K562 (cell line): ENCODE data around the gene ARHGAP31. TPM values are rescaled to one million over a fixed set of nuclear protein-coding genes. Genes with fewer than 3 reads are reported as not detected.

Experiments
- ATAC-seq: fragments of 200-7000 bp; cut with Tn5 transposase; 3 replicates; pipeline ENCODE4 v1.9.1; 2020; ENCODE audit warnings: moderate library complexity
- BruUV-seq: library from RNA; stranded (reverse); fragments of 400-500 nt; replicated peaks from 2 replicates; lab custom pipeline; 2021; lab: Mats Ljungman, UMichigan
- CTCF ChIA-PET: fragments of 300-600 bp; formaldehyde crosslinking; extraction: SDS; loops from one replicate; lab custom pipeline; 2021; ENCODE audit warnings: low intra/inter-chr PET ratio; lab: Yijun Ruan, JAX
- POLR2A ChIA-PET: fragments of 300-600, 350-650 bp; sonication (Branson Sonifier 250); formaldehyde crosslinking; extraction: SDS; loops from one replicate; lab custom pipeline; 2021; ENCODE audit warnings: antibody characterized with exemption, inconsistent platforms; lab: Yijun Ruan, JAX
- DNase-seq, 4 experiments: peaks; one replicate each; pipeline versions ENCODE4 v3.0.0 to v3.0.0-alpha.2; 2011 to 2018; ENCODE audit warnings: low spot score in 3 of 4, mixed read lengths in 3 of 4; ENCODE audit errors: extremely low read depth in 1 of 4
- FAIRE-seq: peaks from 2 replicates; lab custom pipeline; 2011; peaks lifted over from hg19 to GRCh38; lab: Jason Lieb, UNC
- H2AFZ ChIP-seq: 2 replicates; pipeline ENCODE4 v1.6.0; 2011; ENCODE audit warnings: low read depth, low read length, control low read depth, inconsistent platforms
- H3K27ac ChIP-seq: fragments of 200-600 bp; 3 replicates; pipeline ENCODE4 v1.8.0; 2011; ENCODE audit warnings: low read depth, mild to moderate bottlenecking, control low read depth, inconsistent platforms, low read length, moderate library complexity, mixed read lengths; ENCODE audit errors: extremely low read depth
- H3K27me3 ChIP-seq, 2 experiments: fragments of 300-600 bp in 1 of 2; 2 replicates in 1 of 2; 3 replicates in 1 of 2; pipeline versions ENCODE4 v1.6.0 to v1.8.0; 2011; ENCODE audit warnings: inconsistent platforms in 2 of 2, low read length in 2 of 2, mild to moderate bottlenecking in 1 of 2, mixed read lengths in 1 of 2, moderate library complexity in 1 of 2; ENCODE audit not compliant: control insufficient read depth in 2 of 2, insufficient read depth in 2 of 2
- H3K36me3 ChIP-seq: fragments of 300-600 bp; 3 replicates; pipeline ENCODE4 v1.8.0; 2011; ENCODE audit warnings: mild to moderate bottlenecking, low read length, inconsistent platforms; ENCODE audit not compliant: control insufficient read depth, insufficient read depth
- H3K4me1 ChIP-seq, 2 experiments: fragments of 200-600 bp in 1 of 2; replicated peaks in 1 of 2; 2 replicates in 1 of 2; 3 replicates in 1 of 2; pipeline versions ENCODE4 v1.5.1 to v1.8.0; 2011; ENCODE audit warnings: inconsistent platforms in 2 of 2, low read length in 2 of 2, mild to moderate bottlenecking in 1 of 2, mixed read lengths in 1 of 2, moderate library complexity in 1 of 2; ENCODE audit not compliant: control insufficient read depth in 2 of 2, insufficient read depth in 2 of 2
- H3K4me2 ChIP-seq: 2 replicates; pipeline ENCODE4 v1.6.1; 2011; ENCODE audit warnings: low read length, control low read depth, inconsistent platforms, mixed read lengths; ENCODE audit not compliant: insufficient read depth
- H3K4me3 ChIP-seq: fragments of 200-600 bp; sonication (generic), shearing (Covaris generic); 2 replicates; pipeline ENCODE4 v1.5.1; 2016; ENCODE audit warnings: control low read depth, inconsistent platforms
- H3K79me2 ChIP-seq: fragments of 200-600 bp; 3 replicates; pipeline ENCODE4 v1.8.0; 2011; ENCODE audit warnings: low read length, inconsistent platforms; ENCODE audit not compliant: control insufficient read depth, insufficient read depth
- H3K9ac ChIP-seq, 2 experiments: 2 replicates each; pipeline versions ENCODE4 v1.6.0 to v1.6.1; 2011; ENCODE audit warnings: low read depth in 2 of 2, low read length in 2 of 2, control low read depth in 1 of 2, inconsistent platforms in 1 of 2, mild to moderate bottlenecking in 1 of 2, mixed read lengths in 1 of 2; ENCODE audit not compliant: insufficient read depth in 1 of 2
- H3K9me1 ChIP-seq: one replicate; pipeline ENCODE4 v1.6.0; 2011; ENCODE audit warnings: inconsistent platforms, mild to moderate bottlenecking, low read length, moderate library complexity; ENCODE audit not compliant: control insufficient read depth, insufficient read depth
- H3K9me3 ChIP-seq: replicated peaks from 2 replicates; pipeline ENCODE4 v1.5.1; 2011; ENCODE audit warnings: low read depth, low read length, inconsistent platforms; ENCODE audit not compliant: control insufficient read depth, insufficient read depth
- H4K20me1 ChIP-seq: replicated peaks from 2 replicates; pipeline ENCODE4 v1.6.1; 2011; ENCODE audit warnings: low read length, inconsistent platforms, mixed read lengths; ENCODE audit not compliant: control insufficient read depth, insufficient read depth
- ADNP ChIP-seq: fragments of 200-800 bp; sonication (Bioruptor generic); IDR thresholded peaks from 2 replicates; pipeline ENCODE4 v1.6.1; 2016; ENCODE audit warnings: missing genetic modification characterization, missing compliant biosample characterization
- ASH1L ChIP-seq: fragments of 450-650 bp; IDR thresholded peaks from 2 replicates; pipeline ENCODE4 v1.6.1; 2018; ENCODE audit warnings: borderline replicate concordance, mild to moderate bottlenecking, low read depth; ENCODE audit not compliant: partially characterized antibody
- CSDE1 ChIP-seq, 2 experiments: fragments of 450-650 bp; IDR thresholded peaks; 2 replicates each; pipeline ENCODE4 v1.6.1; 2016; ENCODE audit warnings: mild to moderate bottlenecking in 1 of 2
- E2F1 ChIP-seq: sonication (generic); formaldehyde crosslinking; IDR thresholded peaks from 2 replicates; pipeline ENCODE4 v1.8.1; 2023; ENCODE audit warnings: mild to moderate bottlenecking, missing genetic modification reagents, moderate library complexity
- FOXM1 ChIP-seq, 2 experiments: fragments of 450-650 bp in 1 of 2; sonication (generic) in 1 of 2; formaldehyde crosslinking in 1 of 2; IDR thresholded peaks; 2 replicates each; pipeline versions ENCODE4 v1.6.1 to v1.9.0; 2017 to 2022; ENCODE audit warnings: low read depth in 2 of 2, mild to moderate bottlenecking in 2 of 2, missing genetic modification reagents in 1 of 2, moderate library complexity in 1 of 2
- IFI16 ChIP-seq: fragments of 250-450 bp; sonication (Bioruptor Pico); IDR thresholded peaks from 2 replicates; pipeline ENCODE4 v2.1.2; 2022; ENCODE audit warnings: mild to moderate bottlenecking, inconsistent platforms
- KLF16 ChIP-seq: IDR thresholded peaks from 2 replicates; pipeline ENCODE4 v1.6.1; 2016; ENCODE audit warnings: antibody characterized with exemption
- MAFG ChIP-seq: fragments of 450-650 bp; conservative IDR thresholded peaks from 2 replicates; pipeline ENCODE4 v1.6.1; 2016; ENCODE audit warnings: missing genetic modification characterization, missing compliant biosample characterization
- MTA1 ChIP-seq: fragments of 450-650 bp; IDR thresholded peaks from 2 replicates; pipeline ENCODE4 v1.6.1; 2017; ENCODE audit warnings: borderline replicate concordance
- MTA3 ChIP-seq: fragments of 450-650 bp; formaldehyde crosslinking; IDR thresholded peaks from 2 replicates; pipeline ENCODE4 v1.6.1; 2017; ENCODE audit warnings: mild to moderate bottlenecking, borderline replicate concordance
- NCOA6 ChIP-seq: fragments of 450-650 bp; IDR thresholded peaks from 2 replicates; pipeline ENCODE4 v1.6.1; 2017; ENCODE audit warnings: mild to moderate bottlenecking
- SMAD4 ChIP-seq: fragments of 250-450 bp; sonication (Bioruptor Pico); conservative IDR thresholded peaks from 2 replicates; pipeline ENCODE4 v1.8.0; 2021; ENCODE audit warnings: inconsistent platforms, mild to moderate bottlenecking, moderate library complexity
- SUPT5H ChIP-seq: fragments of 450-650 bp; IDR thresholded peaks from 2 replicates; pipeline ENCODE4 v1.6.1; 2016
- TCFL5 ChIP-seq: fragments of 250-450 bp; sonication (Bioruptor Pico); conservative IDR thresholded peaks from 2 replicates; pipeline ENCODE4 v1.6.1; 2021; ENCODE audit warnings: mild to moderate bottlenecking, moderate library complexity, matching md5 sums
- ZC3H11A ChIP-seq: IDR thresholded peaks from 2 replicates; pipeline ENCODE4 v1.6.1; 2012; ENCODE audit warnings: low read depth, low read length, improper control_type of control experiment
- ZNF24 ChIP-seq: fragments of 450-650 bp; IDR thresholded peaks from 2 replicates; pipeline ENCODE4 v1.6.1; 2016
- ZNF668 ChIP-seq: fragments of 250-450 bp; sonication (Bioruptor Pico); IDR thresholded peaks from 2 replicates; pipeline ENCODE4 v1.8.0; 2022; ENCODE audit warnings: mild to moderate bottlenecking, inconsistent platforms
- WGBS: fragments of 100-300 bp; shearing (Covaris generic); methylation state at CpG from one replicate; pipeline ENCODE4 v1.1.6; 2016; ENCODE audit warnings: low coverage, mixed read lengths; ENCODE audit not compliant: insufficient coverage; ENCODE audit errors: missing lambda C conversion rate; 5-methylcytosine and 5-hydroxymethylcytosine counted together
- in situ Hi-C: fragments of 300-500 bp; cut with MboI; formaldehyde crosslinking; loops from 4 replicates; pipeline ENCODE4 v1.15.0; 2018; ENCODE audit warnings: inconsistent platforms, mixed read lengths
- intact Hi-C: fragments of 100-400 bp; cut with micrococcal nuclease; formaldehyde crosslinking; loops from 2 replicates; pipeline ENCODE4 v1.14.2; 2022
- polyA plus RNA-seq, 8 experiments: library from polyadenylated mRNA; depleted of rRNA in 4 of 8; stranded (reverse) in 5 of 8; unstranded in 3 of 8; fragments of >200 nt; fragmentation: Nextera tagmentation in 2 of 8; fragmentation: Illumina TruSeq in 1 of 8; extraction: Ambion mirVana in 2 of 8; extraction: Trizol in 1 of 8; gene quantifications; 2 replicates each; pipeline versions ENCODE4 v1.2.1 to v1.2.3, GENCODE V29; 2011 to 2014; ENCODE audit warnings: inconsistent platforms in 1 of 8, missing spikeins in 1 of 8
- total RNA-seq, 7 experiments: library from RNA; depleted of rRNA in 6 of 7; stranded (reverse); fragments of >200 nt in 6 of 7; fragmentation: Illumina TruSeq in 2 of 7; extraction: Trizol in 2 of 7; gene quantifications; 2 replicates each; pipeline versions ENCODE4 v1.2.1 to v1.2.3, GENCODE V29; 2011 to 2021; ENCODE audit warnings: low replicate concordance in 1 of 7
- TF ChIP-seq, protein P1 (sequence below): sonication (generic); formaldehyde crosslinking; IDR thresholded peaks from 2 replicates; pipeline ENCODE4 v1.4.0; 2020; ENCODE audit warnings: mild to moderate bottlenecking, missing genetic modification reagents
- TF ChIP-seq, protein P2 (sequence below): fragments of 450-650 bp; IDR thresholded peaks from 2 replicates; pipeline ENCODE4 v1.6.1; 2018; ENCODE audit not compliant: partially characterized antibody

The ARHGAP31 gene
- total and polyA plus RNA-seq, 9 of the 15 experiments (the other 6 are each of a cell fraction or from before 2014, with no cell fraction given), result under 0.01 to 0.13 (median 0.06) TPM; not detected in 5

- BruUV-seq, result no TSS peak
- Histone ChIP-seq H3K9ac (no peak overlapping the region), H3K27ac (no peak overlapping the region), H4K20me1 (no peaks in the 10 kb centered on the region), H3K4me3 (no peak overlapping the region), H2AFZ (no peak overlapping the region), H3K4me1 (peaks cover 8 to 16% of the 10 kb centered on the region in 2 experiments; a peak in 4 of 5 replicates), H3K27me3 (peaks cover 0 to 2% of the 10 kb centered on the region in 2 experiments; a peak in 1 of 5 replicates), H3K36me3 (no peaks in the 10 kb centered on the region), H3K4me2 (no peak overlapping the region), H3K79me2 (no peaks in the 10 kb centered on the region), H3K9me1 (no peaks in the 10 kb centered on the region), H3K9me3 (no peaks in the 10 kb centered on the region)
- WGBS, result 23% methylated on average over 4 of the region's 4 CpGs
- no peak for DNase-seq
- intact Hi-C loops (no loop called here), in situ Hi-C loops (no loop called here)
- no peak for FAIRE-seq
- no peak for ATAC-seq
- ChIA-PET CTCF (no interaction called here), POLR2A (interaction anchor here (1.2 kb wide), 1 partner anchor 14 kb away, joined by 3 read pairs; no protein-coding TSS in a partner anchor)
- TF ChIP-seq MTA1, result no peak
- TF ChIP-seq IFI16, result no peak
- TF ChIP-seq TCFL5 (CRISPR knock-in tag), result no peak
- TF ChIP-seq CSDE1 (IDR thresholded peaks at IDR 0.05), result no peak
- TF ChIP-seq E2F1, result no peak
- TF ChIP-seq, protein P1, sequence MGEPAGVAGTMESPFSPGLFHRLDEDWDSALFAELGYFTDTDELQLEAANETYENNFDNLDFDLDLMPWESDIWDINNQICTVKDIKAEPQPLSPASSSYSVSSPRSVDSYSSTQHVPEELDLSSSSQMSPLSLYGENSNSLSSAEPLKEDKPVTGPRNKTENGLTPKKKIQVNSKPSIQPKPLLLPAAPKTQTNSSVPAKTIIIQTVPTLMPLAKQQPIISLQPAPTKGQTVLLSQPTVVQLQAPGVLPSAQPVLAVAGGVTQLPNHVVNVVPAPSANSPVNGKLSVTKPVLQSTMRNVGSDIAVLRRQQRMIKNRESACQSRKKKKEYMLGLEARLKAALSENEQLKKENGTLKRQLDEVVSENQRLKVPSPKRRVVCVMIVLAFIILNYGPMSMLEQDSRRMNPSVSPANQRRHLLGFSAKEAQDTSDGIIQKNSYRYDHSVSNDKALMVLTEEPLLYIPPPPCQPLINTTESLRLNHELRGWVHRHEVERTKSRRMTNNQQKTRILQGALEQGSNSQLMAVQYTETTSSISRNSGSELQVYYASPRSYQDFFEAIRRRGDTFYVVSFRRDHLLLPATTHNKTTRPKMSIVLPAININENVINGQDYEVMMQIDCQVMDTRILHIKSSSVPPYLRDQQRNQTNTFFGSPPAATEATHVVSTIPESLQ (CRISPR knock-in tag), result no peak
- no peak for TF ChIP-seq NCOA6
- no peak for TF ChIP-seq MTA3
- no peak for TF ChIP-seq ADNP (tag)
- no peak for TF ChIP-seq ZNF668 (CRISPR knock-in tag)
- no peak for TF ChIP-seq KLF16
- TF ChIP-seq FOXM1 (IDR thresholded peaks at IDR 0.05; ENCODE audit: low read depth), result no peak
- TF ChIP-seq FOXM1 (CRISPR knock-in tag; IDR thresholded peaks at IDR 0.05; ENCODE audit: low read depth), result no peak
- TF ChIP-seq ZNF24, result no peak
- TF ChIP-seq ASH1L, result no peak
- no peak for TF ChIP-seq SMAD4 (CRISPR knock-in tag)
- TF ChIP-seq, protein P2, sequence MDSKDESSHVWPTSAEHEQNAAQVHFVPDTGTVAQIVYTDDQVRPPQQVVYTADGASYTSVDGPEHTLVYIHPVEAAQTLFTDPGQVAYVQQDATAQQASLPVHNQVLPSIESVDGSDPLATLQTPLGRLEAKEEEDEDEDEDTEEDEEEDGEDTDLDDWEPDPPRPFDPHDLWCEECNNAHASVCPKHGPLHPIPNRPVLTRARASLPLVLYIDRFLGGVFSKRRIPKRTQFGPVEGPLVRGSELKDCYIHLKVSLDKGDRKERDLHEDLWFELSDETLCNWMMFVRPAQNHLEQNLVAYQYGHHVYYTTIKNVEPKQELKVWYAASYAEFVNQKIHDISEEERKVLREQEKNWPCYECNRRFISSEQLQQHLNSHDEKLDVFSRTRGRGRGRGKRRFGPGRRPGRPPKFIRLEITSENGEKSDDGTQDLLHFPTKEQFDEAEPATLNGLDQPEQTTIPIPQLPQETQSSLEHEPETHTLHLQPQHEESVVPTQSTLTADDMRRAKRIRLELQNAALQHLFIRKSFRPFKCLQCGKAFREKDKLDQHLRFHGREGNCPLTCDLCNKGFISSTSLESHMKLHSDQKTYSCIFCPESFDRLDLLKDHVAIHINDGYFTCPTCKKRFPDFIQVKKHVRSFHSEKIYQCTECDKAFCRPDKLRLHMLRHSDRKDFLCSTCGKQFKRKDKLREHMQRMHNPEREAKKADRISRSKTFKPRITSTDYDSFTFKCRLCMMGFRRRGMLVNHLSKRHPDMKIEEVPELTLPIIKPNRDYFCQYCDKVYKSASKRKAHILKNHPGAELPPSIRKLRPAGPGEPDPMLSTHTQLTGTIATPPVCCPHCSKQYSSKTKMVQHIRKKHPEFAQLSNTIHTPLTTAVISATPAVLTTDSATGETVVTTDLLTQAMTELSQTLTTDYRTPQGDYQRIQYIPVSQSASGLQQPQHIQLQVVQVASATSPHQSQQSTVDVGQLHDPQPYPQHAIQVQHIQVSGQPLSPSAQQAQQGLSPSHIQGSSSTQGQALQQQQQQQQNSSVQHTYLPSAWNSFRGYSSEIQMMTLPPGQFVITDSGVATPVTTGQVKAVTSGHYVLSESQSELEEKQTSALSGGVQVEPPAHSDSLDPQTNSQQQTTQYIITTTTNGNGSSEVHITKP, result no peak
- TF ChIP-seq ZC3H11A, result no peak
- TF ChIP-seq MAFG (tag), result no peak
- TF ChIP-seq SUPT5H, result no peak
Observed at GRCh38 chr3:119319311-119319710, 25.1 kb downstream of the ARHGAP31 start.
